HepG2 (cell line): ENCODE data around the gene ZNRF3. TPM values are rescaled to one million over a fixed set of nuclear protein-coding genes. Genes with fewer than 3 reads are reported as not detected.
A peak's percentile ranks its signal among the peaks of the same experiment; 100 is the strongest.

Source experiments
- SOX6 ChIP-seq, 2 experiments: fragments of 450-650 bp in 1 of 2; sonication (generic) in 1 of 2; formaldehyde crosslinking in 1 of 2; IDR thresholded peaks; 2 replicates each; pipeline versions ENCODE4 v1.4.0 to v1.6.1; 2017 to 2020; ENCODE audit warnings: antibody characterized with exemption in 1 of 2, mild to moderate bottlenecking in 1 of 2, missing genetic modification reagents in 1 of 2
- XRCC5 ChIP-seq: fragments of 200-400 bp; formaldehyde crosslinking; optimal IDR thresholded peaks from 2 replicates; pipeline ENCODE3; 2017; ENCODE audit warnings: mild to moderate bottlenecking, low read length
- ZNF30 ChIP-seq: sonication (generic); formaldehyde crosslinking; IDR thresholded peaks from 2 replicates; pipeline ENCODE4 v1.5.0; 2020; ENCODE audit warnings: mild to moderate bottlenecking, missing genetic modification reagents
- polyA plus RNA-seq, 8 experiments: library from polyadenylated mRNA; depleted of rRNA in 3 of 8; stranded (reverse) in 7 of 8; unstranded in 1 of 8; fragments of >200 nt; fragmentation: Illumina TruSeq in 4 of 8; extraction: Trizol in 4 of 8; gene quantifications; 2 replicates each; pipeline versions ENCODE4 v1.2.1 to v1.2.3, GENCODE V29; 2011 to 2016; ENCODE audit warnings: low read depth in 4 of 8, missing spikeins in 1 of 8, mixed read lengths in 1 of 8; ENCODE audit not compliant: insufficient read depth in 1 of 8
- total RNA-seq, 5 experiments: library from RNA; depleted of rRNA; stranded (reverse); fragments of >200 nt; fragmentation: Illumina TruSeq; extraction: Trizol; gene quantifications; 2 replicates each; pipeline ENCODE4 v1.2.3, GENCODE V29; 2016; ENCODE audit warnings: low read depth in 1 of 5
- TF ChIP-seq, protein P1 (sequence below): sonication (generic); formaldehyde crosslinking; IDR thresholded peaks from 2 replicates; pipeline ENCODE4 v1.4.0; 2020; ENCODE audit warnings: mild to moderate bottlenecking, missing genetic modification reagents
- TF ChIP-seq, protein P2 (sequence below): sonication (generic); formaldehyde crosslinking; IDR thresholded peaks from 2 replicates; pipeline ENCODE4 v1.5.1; 2020; ENCODE audit warnings: missing genetic modification reagents, mild to moderate bottlenecking, borderline replicate concordance
- TF ChIP-seq, protein P3 (sequence below): sonication (generic); formaldehyde crosslinking; IDR thresholded peaks from 2 replicates; pipeline ENCODE4 v1.5.1; 2020; ENCODE audit warnings: mild to moderate bottlenecking, moderate library complexity, missing genetic modification reagents
- TF ChIP-seq, protein P4 (sequence below): sonication (generic); formaldehyde crosslinking; IDR thresholded peaks from 2 replicates; pipeline ENCODE4 v1.4.0; 2020; ENCODE audit warnings: missing genetic modification reagents, borderline replicate concordance

ZNRF3 gene
- total and polyA plus RNA-seq, 2 of the 13 experiments (the other 11 are each of a cell fraction or from before 2014, with no cell fraction given): 20.3 to 36.7 TPM

DNA sequence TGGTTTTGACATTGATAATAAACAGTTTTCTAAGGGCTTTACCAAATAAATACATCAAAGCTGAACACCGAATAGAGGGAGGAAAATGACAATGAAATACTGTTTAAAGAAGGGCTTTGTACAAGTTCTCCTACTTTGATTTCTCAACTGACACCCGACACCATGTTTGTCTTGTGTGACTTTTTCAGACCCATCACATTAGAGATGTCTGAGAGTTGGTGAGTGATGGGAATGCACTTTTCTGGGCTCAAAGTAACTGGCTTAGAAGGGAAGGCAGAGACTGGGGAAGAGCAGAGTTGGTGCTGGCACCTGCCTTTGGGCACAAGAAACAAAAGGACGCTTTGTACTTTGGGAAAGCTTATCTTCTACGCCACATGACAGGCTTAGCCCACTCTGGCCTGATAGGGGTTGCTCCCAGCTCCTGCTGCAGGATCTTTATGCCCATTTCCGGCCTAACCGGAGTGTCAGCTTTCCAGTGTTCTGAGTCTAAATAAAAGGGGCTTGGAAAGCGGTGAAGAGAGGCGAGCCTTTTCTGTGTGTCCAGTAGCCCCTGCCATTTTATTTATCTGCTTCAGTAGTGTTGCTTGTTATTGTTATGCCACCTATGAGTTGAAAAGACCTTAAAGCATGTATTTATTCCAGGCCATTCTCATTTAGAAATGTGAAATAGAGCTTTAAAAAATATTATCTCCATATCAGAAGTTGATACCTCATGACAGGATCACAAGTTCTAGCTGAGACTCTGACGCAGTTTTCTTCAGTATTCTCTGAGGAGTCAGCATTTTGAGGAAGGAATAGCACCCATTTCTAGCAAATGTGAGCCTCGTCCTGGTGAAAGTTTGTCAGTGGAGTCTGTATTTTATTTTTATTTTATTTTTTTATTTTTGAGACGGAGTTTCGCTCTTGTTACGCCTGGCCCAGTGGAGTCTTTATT, 213.6 kb downstream of the ZNRF3 start (continued):
- TF ChIP-seq, protein P1, sequence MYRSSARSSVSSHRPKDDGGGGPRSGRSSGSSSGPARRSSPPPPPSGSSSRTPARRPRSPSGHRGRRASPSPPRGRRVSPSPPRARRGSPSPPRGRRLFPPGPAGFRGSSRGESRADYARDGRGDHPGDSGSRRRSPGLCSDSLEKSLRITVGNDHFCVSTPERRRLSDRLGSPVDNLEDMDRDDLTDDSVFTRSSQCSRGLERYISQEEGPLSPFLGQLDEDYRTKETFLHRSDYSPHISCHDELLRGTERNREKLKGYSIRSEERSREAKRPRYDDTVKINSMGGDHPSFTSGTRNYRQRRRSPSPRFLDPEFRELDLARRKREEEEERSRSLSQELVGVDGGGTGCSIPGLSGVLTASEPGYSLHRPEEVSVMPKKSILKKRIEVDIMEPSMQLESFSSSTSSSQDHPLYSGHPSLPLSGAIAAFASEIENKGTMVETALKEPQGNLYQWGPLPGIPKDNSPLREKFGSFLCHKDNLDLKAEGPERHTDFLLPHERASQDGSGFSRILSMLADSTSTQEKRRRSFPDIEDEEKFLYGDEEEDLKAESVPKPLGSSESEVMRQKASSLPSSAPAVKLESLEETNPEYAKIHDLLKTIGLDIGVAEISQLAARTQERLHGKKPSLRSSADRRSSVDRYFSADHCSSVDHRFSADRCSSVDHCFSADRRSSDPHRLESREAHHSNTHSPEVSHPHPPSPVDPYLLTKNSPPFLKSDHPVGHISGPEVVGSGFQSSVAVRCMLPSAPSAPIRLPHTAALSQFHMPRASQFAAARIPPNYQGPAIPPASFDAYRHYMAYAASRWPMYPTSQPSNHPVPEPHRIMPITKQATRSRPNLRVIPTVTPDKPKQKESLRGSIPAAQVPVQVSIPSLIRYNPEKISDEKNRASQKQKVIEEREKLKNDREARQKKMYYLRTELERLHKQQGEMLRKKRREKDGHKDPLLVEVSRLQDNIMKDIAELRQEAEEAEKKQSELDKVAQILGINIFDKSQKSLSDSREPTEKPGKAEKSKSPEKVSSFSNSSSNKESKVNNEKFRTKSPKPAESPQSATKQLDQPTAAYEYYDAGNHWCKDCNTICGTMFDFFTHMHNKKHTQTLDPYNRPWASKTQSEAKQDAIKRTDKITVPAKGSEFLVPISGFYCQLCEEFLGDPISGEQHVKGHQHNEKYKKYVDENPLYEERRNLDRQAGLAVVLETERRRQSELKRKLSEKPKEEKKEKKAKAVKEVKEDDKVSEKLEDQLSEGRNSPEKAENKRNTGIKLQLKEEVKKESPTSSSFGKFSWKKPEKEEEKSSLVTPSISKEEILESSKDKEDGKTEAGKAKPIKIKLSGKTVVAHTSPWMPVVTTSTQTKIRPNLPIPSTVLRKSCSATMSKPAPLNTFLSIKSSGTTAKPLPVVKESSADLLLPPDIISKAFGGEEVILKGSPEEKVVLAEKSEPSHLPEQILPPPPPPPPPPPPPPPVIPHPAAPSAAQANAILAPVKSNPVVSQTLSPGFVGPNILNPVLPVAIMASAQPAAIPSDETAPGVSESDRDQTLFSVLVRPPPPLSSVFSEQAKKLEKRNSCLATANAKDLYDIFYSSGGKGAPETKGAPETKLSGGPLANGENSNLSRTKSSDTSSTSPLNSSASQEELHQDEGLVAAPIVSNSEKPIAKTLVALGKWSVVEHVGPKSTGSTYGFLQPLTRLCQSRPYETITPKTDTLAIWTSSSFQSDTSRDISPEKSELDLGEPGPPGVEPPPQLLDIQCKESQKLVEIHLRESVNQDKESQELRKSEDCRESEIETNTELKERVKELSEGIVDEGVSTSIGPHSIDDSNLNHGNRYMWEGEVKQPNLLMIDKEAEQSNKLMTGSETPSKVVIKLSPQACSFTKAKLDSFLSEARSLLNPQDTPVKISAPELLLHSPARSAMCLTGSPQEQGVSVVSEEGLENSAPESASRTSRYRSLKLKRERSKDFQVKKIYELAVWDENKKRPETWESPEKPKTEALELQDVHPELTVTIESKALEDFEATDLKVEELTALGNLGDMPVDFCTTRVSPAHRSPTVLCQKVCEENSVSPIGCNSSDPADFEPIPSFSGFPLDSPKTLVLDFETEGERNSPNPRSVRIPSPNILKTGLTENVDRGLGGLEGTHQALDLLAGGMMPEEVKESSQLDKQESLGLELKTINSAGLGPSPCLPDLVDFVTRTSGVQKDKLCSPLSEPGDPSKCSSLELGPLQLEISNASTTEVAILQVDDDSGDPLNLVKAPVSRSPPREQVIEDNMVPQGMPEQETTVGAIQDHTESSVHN (CRISPR knock-in tag): no peak
- TF ChIP-seq SOX6 (IDR thresholded peaks at IDR 0.05) (no peak), SOX6 (CRISPR knock-in tag; IDR thresholded peaks at IDR 0.05) (peak; percentile 99), ZNF30 (CRISPR knock-in tag) (no peak), XRCC5 (peak; percentile 13)
- TF ChIP-seq, protein P2, sequence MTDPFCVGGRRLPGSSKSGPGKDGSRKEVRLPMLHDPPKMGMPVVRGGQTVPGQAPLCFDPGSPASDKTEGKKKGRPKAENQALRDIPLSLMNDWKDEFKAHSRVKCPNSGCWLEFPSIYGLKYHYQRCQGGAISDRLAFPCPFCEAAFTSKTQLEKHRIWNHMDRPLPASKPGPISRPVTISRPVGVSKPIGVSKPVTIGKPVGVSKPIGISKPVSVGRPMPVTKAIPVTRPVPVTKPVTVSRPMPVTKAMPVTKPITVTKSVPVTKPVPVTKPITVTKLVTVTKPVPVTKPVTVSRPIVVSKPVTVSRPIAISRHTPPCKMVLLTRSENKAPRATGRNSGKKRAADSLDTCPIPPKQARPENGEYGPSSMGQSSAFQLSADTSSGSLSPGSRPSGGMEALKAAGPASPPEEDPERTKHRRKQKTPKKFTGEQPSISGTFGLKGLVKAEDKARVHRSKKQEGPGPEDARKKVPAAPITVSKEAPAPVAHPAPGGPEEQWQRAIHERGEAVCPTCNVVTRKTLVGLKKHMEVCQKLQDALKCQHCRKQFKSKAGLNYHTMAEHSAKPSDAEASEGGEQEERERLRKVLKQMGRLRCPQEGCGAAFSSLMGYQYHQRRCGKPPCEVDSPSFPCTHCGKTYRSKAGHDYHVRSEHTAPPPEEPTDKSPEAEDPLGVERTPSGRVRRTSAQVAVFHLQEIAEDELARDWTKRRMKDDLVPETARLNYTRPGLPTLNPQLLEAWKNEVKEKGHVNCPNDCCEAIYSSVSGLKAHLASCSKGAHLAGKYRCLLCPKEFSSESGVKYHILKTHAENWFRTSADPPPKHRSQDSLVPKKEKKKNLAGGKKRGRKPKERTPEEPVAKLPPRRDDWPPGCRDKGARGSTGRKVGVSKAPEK: peak; percentile 83; the same call in 1 of the 2 replicates
- TF ChIP-seq, protein P3, sequence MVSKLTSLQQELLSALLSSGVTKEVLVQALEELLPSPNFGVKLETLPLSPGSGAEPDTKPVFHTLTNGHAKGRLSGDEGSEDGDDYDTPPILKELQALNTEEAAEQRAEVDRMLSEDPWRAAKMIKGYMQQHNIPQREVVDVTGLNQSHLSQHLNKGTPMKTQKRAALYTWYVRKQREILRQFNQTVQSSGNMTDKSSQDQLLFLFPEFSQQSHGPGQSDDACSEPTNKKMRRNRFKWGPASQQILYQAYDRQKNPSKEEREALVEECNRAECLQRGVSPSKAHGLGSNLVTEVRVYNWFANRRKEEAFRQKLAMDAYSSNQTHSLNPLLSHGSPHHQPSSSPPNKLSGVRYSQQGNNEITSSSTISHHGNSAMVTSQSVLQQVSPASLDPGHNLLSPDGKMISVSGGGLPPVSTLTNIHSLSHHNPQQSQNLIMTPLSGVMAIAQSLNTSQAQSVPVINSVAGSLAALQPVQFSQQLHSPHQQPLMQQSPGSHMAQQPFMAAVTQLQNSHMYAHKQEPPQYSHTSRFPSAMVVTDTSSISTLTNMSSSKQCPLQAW (CRISPR knock-in tag): peak; percentile 73
- TF ChIP-seq, protein P4, sequence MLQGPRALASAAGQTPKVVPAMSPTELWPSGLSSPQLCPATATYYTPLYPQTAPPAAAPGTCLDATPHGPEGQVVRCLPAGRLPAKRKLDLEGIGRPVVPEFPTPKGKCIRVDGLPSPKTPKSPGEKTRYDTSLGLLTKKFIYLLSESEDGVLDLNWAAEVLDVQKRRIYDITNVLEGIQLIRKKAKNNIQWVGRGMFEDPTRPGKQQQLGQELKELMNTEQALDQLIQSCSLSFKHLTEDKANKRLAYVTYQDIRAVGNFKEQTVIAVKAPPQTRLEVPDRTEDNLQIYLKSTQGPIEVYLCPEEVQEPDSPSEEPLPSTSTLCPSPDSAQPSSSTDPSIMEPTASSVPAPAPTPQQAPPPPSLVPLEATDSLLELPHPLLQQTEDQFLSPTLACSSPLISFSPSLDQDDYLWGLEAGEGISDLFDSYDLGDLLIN (CRISPR knock-in tag): no peak
